Measurements from ENCODE around the gene PSG2.
"Not testable (repeated sequence)": the region's sequence is repeated elsewhere in the genome, so short reads cannot be mapped to it uniquely, and the experiment has no call there.

GRCh38 chr19:43098416-43098815, 15.9 kb upstream of the PSG2 start:
- not testable (repeated sequence) for TF ChIP-seq CTCF, POLR2AphosphoS5 (IDR thresholded peaks at IDR 0.05)

Measured in breast epithelium (tissue), 3 donors.